ENCODE measurements around the gene GARNL3. TPM values are rescaled to one million over a fixed set of nuclear protein-coding genes. Genes with fewer than 3 reads are reported as not detected.

Gene GARNL3
- total RNA-seq, 8 experiments from 2014 or later, result 1.0 to 21.8 (median 15.9) TPM

DNA sequence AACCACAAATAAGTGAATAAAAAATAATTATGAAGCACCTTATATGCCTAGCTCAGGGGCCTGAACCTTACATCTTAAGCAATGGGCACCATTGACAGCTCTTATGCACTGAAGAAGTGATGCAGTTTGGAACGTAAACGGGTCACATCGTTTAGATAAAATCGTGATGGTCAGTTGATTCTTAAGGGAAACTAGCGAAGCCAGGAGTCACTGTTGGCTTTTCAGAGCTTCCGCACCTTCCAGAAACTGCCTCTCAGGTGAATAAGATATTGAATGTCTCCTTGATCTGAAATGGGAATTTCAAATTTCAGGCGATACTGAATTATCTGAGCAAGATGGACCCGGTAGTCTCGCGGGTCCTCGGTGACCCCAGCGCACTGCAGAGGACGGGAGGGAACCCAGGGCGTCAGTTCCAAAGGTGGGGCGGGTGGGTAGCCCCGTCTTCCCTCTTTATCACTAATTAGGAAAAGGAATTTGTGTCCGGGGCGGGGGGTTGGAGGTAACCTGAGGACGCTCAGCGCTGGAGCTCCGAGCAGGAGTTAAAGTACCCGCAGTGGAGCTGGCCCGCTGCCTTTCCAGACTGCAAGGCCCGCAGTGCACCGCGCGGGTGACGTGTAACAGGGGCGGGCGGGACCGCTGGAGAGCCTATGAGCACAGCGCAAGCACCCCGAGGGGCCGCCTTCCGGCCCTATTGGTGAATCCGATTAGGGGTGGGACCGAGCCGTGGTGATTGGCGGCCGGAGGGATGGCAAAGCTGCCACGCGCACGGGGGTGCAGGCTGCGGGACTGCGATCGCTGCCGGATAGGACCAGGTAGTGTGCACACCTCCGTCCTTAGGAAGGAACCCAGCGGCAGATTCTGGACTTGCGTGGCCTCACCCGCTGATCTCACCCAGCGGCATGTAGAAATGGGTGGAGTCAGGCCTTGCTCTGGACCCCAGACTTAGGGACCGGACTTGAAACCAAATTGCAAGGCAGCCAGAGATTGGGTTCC, 19.7 kb upstream of the GARNL3 start:
- in situ Hi-C loops (cut with MboI; ENCODE audit: low pct_unique_long_range_greater_than_20kb in 2 of 9, low sequenced_read_pairs in 9 of 9, unreplicated experiment in 9 of 9), result loop anchor here in 1 of 9 experiments (25.0 kb wide), 1 partner anchor 142 kb away; the partner anchor contains the start of gene SLC2A8
- Histone ChIP-seq H3K4me3 (peak overlapping the region; percentile 51 to 59 (median 57)), H3K4me1 (replicated peaks in 1 of 2) (peaks cover 3 to 9% of the 10 kb centered on the region in 2 donors), H3K27ac (no peak overlapping the region)
- ATAC-seq (replicated peaks in 6 of 8), result peak; percentile 100
- 1 to 100% (median 33%) methylated on average over 1 to 19 of the region's 53 CpGs; no CpG with 5 or more reads in 1 of the 10 experiments for WGBS, 10 experiments

- Histone ChIP-seq H3K4me3 (peak overlapping the region; percentile 51 to 59 (median 57)), H3K4me1 (replicated peaks in 1 of 2) (peaks cover 3 to 9% of the 10 kb centered on the region in 2 donors), H3K27ac (no peak overlapping the region)
- WGBS, 10 experiments, result 0 to 100% (median 80%) methylated on average over 1 to 7 of the region's 8 CpGs; no CpG with 5 or more reads in 4 of the 10 experiments
- ATAC-seq (replicated peaks in 6 of 8), result no peak
- in situ Hi-C loops (cut with MboI; ENCODE audit: low pct_unique_long_range_greater_than_20kb in 2 of 9, low sequenced_read_pairs in 9 of 9, unreplicated experiment in 9 of 9), result loop anchor here in 1 of 9 experiments (25.0 kb wide), 1 partner anchor 142 kb away; the partner anchor contains the start of gene SLC2A8
These were observed 18.9 kb upstream of the GARNL3 start for GRCh38 chr9:127245637-127246164.

DNA sequence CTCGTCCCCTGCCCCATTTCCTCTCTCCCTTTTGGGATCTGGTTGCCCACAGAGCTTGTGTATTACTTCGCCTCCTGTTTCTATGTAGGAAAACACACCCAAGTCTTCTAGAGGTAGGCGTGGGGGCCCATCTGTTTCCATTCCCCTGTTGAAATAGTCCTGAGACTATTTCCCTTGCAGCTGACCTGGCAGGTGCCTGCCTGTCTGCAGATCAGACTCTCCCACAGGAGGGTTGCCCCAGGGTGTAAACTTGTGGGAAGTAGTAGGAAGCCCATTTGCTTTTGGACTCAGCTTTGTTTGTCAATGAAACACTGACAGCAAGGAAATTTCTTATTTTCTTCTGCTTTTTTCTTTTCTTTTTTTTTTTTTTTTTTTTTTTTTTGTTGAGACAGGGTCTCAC, 16.3 kb upstream of the GARNL3 start:
- Histone ChIP-seq H3K4me3 (no peak overlapping the region), H3K27ac (no peak overlapping the region), H3K4me1 (replicated peaks in 1 of 2) (peaks cover 3 to 7% of the 10 kb centered on the region in 2 donors)
- WGBS, 10 experiments, result 36 to 100% (median 86%) methylated on average over 1 to 3 of the region's 3 CpGs; no CpG with 5 or more reads in 1 of the 10 experiments
- no peak for ATAC-seq (replicated peaks in 6 of 8)
- in situ Hi-C loops (cut with MboI; ENCODE audit: low pct_unique_long_range_greater_than_20kb in 2 of 9, low sequenced_read_pairs in 9 of 9, unreplicated experiment in 9 of 9), result loop anchor here in 1 of 9 experiments (25.0 kb wide), 1 partner anchor 139 kb away; the partner anchor contains the start of gene SLC2A8

- H3K27ac ChIP-seq, result no peak overlapping the region
- 83 to 93% (median 87%) methylated on average over 2 to 5 of the region's 5 CpGs; no CpG with 5 or more reads in 5 of the 10 experiments for WGBS, 10 experiments
- ATAC-seq (replicated peaks in 6 of 8), result no peak
- in situ Hi-C loops (cut with MboI; ENCODE audit: low pct_unique_long_range_greater_than_20kb in 2 of 9, low sequenced_read_pairs in 9 of 9, unreplicated experiment in 9 of 9), result loop anchor here in 1 of 9 experiments (25.0 kb wide), 1 partner anchor 137 kb away; the partner anchor contains the start of gene SLC2A8
- peaks cover 3 to 4% of the 10 kb centered on the region in 2 donors for H3K4me1 ChIP-seq (replicated peaks in 1 of 2)
- no peak overlapping the region for H3K4me3 ChIP-seq
These were observed 14.7 kb upstream of the GARNL3 start for GRCh38 chr9:127249877-127250276.

DNA sequence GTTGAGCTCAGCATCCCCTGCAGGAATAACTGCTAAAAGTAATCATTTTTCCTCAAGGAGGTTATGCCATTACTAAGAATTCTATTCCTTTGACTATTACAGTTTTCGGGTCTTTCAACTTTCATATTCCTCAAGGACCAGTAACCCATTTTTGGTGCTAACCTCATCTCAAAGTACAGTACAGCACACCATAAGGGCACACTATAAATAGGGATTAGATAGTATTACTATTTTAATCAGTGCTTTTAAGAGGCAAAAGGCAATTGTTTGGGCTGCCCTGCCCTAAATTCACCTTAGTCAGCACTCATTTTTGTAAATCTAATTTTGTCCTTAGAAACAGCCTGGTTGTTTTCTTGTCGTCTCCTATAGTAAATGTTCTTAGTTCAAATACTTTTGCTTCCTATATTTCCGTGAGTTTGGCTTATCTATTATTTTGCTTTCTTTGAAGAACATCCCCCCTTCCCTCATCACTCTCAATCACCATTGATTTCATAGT, 13.6 kb upstream of the GARNL3 start:
- ATAC-seq (replicated peaks in 6 of 8), result no peak
- Histone ChIP-seq H3K27ac (no peak overlapping the region), H3K4me1 (replicated peaks in 1 of 2) (no peaks in the 10 kb centered on the region), H3K4me3 (no peak overlapping the region)
- 53 to 100% (median 91%) methylated on average over 1 to 3 of the region's 3 CpGs for WGBS, 10 experiments
- in situ Hi-C loops (cut with MboI; ENCODE audit: low pct_unique_long_range_greater_than_20kb in 2 of 9, low sequenced_read_pairs in 9 of 9, unreplicated experiment in 9 of 9), result no loop called here

DNA sequence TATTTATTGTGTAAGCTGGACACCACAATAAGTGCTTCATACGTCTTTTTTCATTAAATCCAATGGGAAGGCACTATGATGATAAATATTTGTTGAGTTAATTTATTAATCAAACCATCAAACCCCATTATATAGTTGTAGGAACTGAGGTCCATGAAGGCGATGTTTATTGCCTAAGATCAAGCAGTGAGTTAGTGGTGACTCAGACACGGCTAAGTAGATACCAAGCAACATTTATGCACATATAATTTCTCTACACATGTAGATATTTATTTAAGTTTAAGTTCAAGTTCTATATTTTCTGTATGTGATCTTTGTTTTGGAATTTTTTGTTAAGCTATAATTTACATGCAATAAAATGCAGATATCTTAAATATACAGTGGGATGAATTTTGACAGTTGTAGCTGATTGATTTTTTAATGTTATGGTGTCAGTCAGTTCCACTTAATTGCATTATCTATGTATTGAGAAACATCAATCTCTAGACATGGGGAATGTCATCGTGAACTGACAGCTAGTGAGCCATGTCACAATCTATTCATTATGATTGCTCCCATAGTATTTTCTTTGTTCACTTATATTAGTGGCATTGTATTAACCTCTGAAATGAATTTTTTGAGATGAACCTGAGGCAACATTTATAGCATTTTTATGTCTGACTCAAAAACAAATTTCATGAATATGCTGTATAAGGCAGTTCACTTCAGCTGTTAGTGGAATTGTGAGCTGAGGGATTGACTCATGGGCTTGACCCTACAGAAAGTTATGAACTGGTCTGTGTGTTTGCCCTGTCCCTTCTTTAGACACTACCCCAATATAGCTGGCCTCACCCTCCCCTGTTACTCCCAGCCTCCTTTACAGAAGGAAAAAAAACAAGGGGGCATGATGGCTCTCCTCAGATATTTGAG, 11.9 kb upstream of the GARNL3 start:
- Histone ChIP-seq H3K4me3 (no peak overlapping the region), H3K27ac (no peak overlapping the region), H3K4me1 (replicated peaks in 1 of 2) (no peaks in the 10 kb centered on the region)
- in situ Hi-C loops (cut with MboI; ENCODE audit: low pct_unique_long_range_greater_than_20kb in 2 of 9, low sequenced_read_pairs in 9 of 9, unreplicated experiment in 9 of 9), result no loop called here
- 26 to 100% (median 90%) methylated on average over 1 to 4 of the region's 4 CpGs; no CpG with 5 or more reads in 1 of the 10 experiments for WGBS, 10 experiments
- peak in 3 of 8 experiments; percentile 54 to 65 (median 57) for ATAC-seq (replicated peaks in 6 of 8)

- Histone ChIP-seq H3K4me3 (no peak overlapping the region), H3K27ac (no peak overlapping the region), H3K4me1 (replicated peaks in 1 of 2) (no peaks in the 10 kb centered on the region)
- ATAC-seq (replicated peaks in 6 of 8), result no peak
- 60 to 100% (median 78%) methylated on average over 1 to 2 of the region's 2 CpGs for WGBS, 10 experiments
- in situ Hi-C loops (cut with MboI; ENCODE audit: low pct_unique_long_range_greater_than_20kb in 2 of 9, low sequenced_read_pairs in 9 of 9, unreplicated experiment in 9 of 9), result no loop called here
These were observed 11.1 kb upstream of the GARNL3 start for GRCh38 chr9:127253446-127253845.

- Histone ChIP-seq H3K27ac (no peak overlapping the region), H3K4me3 (no peak overlapping the region), H3K4me1 (replicated peaks in 1 of 2) (no peaks in the 10 kb centered on the region)
- in situ Hi-C loops (cut with MboI; ENCODE audit: low pct_unique_long_range_greater_than_20kb in 2 of 9, low sequenced_read_pairs in 9 of 9, unreplicated experiment in 9 of 9), result no loop called here
- no peak for ATAC-seq (replicated peaks in 6 of 8)
These were observed 8.9 kb upstream of the GARNL3 start for GRCh38 chr9:127255692-127256091.

DNA sequence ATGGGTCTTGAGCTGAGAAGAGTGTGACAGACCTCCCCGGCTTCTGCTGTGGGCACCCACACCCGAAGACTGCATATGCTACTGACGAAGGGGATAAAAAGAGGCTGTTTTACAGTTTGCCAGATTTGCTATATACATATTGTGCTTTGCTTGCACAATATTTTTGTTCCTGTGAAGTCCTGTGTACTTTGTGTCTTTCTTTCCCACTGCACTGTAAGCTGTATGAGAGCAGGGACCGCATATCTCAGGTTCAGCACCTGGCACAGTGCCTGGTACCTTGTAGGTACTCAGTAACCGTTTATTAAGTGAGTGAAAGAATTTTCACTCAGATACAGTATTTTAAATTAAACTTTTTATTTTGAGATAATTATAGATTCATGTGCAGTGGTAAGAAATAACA, 8.2 kb upstream of the GARNL3 start:
- Histone ChIP-seq H3K4me3 (no peak overlapping the region), H3K4me1 (replicated peaks in 1 of 2) (no peaks in the 10 kb centered on the region), H3K27ac (no peak overlapping the region)
- ATAC-seq (replicated peaks in 6 of 8), result no peak
- 50 to 100% (median 95%) methylated on average over 1 to 5 of the region's 5 CpGs; no CpG with 5 or more reads in 2 of the 10 experiments for WGBS, 10 experiments
- in situ Hi-C loops (cut with MboI; ENCODE audit: low pct_unique_long_range_greater_than_20kb in 2 of 9, low sequenced_read_pairs in 9 of 9, unreplicated experiment in 9 of 9), result no loop called here

DNA sequence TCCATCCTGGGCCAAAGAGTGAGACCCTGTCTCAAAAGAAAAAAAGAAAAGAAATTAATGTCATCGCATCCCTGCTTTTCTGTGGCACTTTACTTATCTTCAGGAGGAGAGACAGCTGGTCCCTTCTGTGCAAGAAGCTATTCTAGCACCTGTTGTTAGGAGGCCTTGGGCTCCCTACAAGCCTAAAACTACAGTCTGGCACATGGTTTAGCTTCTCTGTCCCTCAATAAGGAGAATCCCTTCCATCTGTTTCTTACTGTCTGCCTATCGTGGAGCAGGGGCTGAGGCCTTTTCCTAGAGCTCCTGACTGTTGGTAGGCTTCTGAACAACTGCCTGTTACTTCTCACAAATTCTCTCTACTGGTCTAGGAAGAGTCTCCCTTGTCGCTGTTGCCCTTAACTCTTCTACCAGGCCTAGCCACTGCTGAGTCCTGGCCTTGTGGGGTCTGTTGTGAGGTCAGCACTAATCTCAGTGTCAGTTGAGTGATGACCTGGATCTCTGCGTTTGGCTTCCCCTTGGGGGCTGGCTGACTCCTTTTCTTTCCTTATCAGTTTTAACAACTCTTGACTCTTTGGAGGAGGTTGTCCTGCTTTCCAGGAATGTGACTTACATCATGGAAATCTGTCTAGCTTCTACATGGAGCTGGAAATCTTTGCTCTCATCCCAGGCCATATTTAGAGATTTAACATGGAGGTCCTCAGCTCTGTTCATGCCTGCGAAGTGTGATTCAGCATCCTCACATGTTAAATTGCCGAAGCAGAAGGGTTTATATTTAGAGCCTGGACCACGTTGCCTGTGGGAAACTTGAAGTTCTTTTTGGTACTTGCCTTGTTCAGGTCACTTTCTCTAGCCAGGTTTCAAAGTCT, 5.7 kb upstream of the GARNL3 start:
- ATAC-seq (replicated peaks in 6 of 8), result no peak
- H3K27ac ChIP-seq, result no peak overlapping the region
- H3K4me1 ChIP-seq (replicated peaks in 1 of 2), result peaks cover 0 to 4% of the 10 kb centered on the region in 2 donors
- WGBS, 10 experiments, result 50 to 100% (median 79%) methylated on average over 2 to 7 of the region's 7 CpGs; no CpG with 5 or more reads in 2 of the 10 experiments
- H3K4me3 ChIP-seq, result no peak overlapping the region
- in situ Hi-C loops (cut with MboI; ENCODE audit: low pct_unique_long_range_greater_than_20kb in 2 of 9, low sequenced_read_pairs in 9 of 9, unreplicated experiment in 9 of 9), result no loop called here

- Histone ChIP-seq H3K4me1 (replicated peaks in 1 of 2) (peaks cover 5 to 19% of the 10 kb centered on the region in 2 donors), H3K4me3 (no peak overlapping the region), H3K27ac (no peak overlapping the region)
These were observed 2.0 kb upstream of the GARNL3 start for GRCh38 chr9:127262602-127263001.

DNA sequence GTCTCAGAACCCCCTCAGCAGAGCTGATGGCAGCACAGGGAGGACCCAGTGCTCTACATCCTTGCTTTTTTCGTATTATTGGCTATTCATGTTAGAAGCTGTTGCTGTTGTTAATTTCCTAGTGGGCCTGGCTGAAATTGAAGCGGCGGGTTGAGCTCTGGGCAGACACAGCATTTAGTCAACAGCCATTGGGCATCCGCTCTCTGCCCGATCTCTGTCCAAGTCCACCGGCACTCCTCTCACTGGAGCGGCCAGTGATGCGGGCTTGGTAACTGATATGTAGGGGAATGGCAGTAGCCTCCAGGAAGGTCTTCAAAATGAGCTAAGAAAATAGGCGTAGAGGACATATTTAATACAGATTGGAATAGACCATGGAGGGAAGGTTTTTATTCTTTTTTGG, 1.3 kb upstream of the GARNL3 start:
- in situ Hi-C loops (cut with MboI; ENCODE audit: low pct_unique_long_range_greater_than_20kb in 2 of 9, low sequenced_read_pairs in 9 of 9, unreplicated experiment in 9 of 9), result no loop called here
- H3K4me1 ChIP-seq (replicated peaks in 1 of 2), result peaks cover 5 to 19% of the 10 kb centered on the region in 2 donors
- H3K27ac ChIP-seq, result no peak overlapping the region
- ATAC-seq (replicated peaks in 6 of 8), result no peak
- 68 to 100% (median 94%) methylated on average over 1 to 7 of the region's 9 CpGs; no CpG with 5 or more reads in 2 of the 10 experiments for WGBS, 10 experiments
- no peak overlapping the region for H3K4me3 ChIP-seq

More at GRCh38 chr9:127262602-127263001, 2.0 kb upstream of the GARNL3 start:
- no peak for ATAC-seq (replicated peaks in 6 of 8)
- in situ Hi-C loops (cut with MboI; ENCODE audit: low pct_unique_long_range_greater_than_20kb in 2 of 9, low sequenced_read_pairs in 9 of 9, unreplicated experiment in 9 of 9), result no loop called here
